Epidermal melanocyte (primary cell): ENCODE measurements around the gene SDF2.
"Not testable (repeated sequence)": the region's sequence is repeated elsewhere in the genome, so short reads cannot be mapped to it uniquely, and the experiment has no call there.

Experiments used
- DNase-seq: peaks from one replicate; pipeline ENCODE4 v3.0.0; 2011; ENCODE audit warnings: low spot score; ENCODE audit not compliant: insufficient read length

Gene SDF2

DNA sequence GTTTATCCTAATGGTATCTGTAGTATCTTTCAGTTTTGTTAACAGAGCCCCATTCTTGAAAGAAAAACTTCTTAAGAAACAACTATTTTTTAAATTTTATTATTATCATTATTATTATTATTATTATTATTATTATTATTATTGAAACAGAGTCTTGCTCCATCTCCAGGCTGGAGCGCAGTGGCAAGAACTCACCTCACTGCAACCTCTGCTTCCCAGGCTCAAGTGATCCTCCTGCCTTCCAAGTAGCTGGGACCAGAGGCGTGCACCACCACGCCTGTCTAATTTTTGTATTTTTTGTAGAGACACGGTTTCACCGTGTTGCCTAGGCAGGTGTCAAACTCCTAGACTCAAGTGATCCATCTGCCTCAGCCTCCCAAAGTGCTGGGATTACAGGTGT is 23.7 kb upstream of the SDF2 start:
- DNase-seq = no peak

- no peak for DNase-seq
These were observed 23.3 kb upstream of the SDF2 start for GRCh38 chr17:28684963-28685362.

GRCh38 chr17:28682655-28683054 is 20.9 kb upstream of the SDF2 start:
- DNase-seq = no peak

- no peak for DNase-seq
These were observed 14.3 kb upstream of the SDF2 start for GRCh38 chr17:28675980-28676379.

GRCh38 chr17:28675490-28675889 is 13.8 kb upstream of the SDF2 start:
- no peak for DNase-seq

DNA sequence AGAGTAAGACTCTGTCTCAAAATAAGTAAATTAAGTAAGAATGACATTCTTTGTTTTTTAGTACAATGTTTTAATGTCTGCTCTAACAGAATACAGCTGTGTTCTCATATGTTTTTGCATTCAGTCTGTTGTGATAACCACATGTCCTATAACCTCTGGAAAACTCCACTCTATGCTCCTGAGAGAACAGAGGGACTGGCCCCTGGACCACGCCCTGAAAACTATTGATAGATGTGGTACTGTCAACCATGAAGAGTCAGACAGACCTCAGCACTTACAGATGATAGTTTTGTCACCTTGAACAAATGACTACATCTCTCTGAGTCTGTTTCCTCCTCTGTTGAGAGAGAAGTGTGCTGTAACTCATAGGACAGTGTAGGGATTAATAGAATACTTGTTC is 8.2 kb upstream of the SDF2 start:
- DNase-seq = no peak

DNA sequence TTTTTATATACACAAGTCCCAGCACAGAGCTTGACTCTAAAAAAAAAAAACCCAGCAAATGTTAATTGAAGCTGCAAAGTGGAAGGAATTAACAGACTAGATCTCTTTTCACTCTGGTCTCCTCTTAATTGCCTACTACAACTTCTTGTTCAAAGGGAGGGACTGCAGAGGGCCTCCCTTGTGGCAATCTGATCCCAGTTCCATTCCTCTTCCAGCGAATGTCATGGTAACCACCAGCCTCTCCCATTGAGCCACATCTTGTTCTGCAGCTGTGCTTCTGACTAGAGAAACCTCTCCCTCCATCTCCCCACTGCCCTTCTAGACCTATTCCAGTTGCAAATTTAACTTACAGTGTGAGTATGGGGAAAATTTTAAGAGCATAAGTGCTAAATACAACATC is 6.2 kb upstream of the SDF2 start:
- no peak for DNase-seq

DNA sequence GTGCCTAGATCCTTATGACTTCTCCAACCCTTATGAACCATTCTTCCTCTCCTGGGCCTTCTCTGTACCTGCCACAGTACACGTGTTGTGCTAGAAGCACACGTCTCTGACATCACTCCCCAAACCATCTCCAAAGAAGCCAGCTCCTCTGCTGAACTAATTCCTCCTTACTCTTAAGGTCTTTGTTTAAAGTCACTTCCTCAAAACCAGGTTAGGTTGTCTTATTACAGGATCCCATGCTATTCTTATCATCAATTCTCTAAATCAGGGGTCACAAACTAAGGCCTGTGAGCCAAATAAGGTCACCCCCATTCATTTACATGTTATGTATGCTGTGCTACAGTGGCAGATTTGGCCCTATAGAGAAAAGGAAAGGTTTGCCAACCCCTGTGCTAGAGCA is 4.3 kb upstream of the SDF2 start:
- no peak for DNase-seq

DNA sequence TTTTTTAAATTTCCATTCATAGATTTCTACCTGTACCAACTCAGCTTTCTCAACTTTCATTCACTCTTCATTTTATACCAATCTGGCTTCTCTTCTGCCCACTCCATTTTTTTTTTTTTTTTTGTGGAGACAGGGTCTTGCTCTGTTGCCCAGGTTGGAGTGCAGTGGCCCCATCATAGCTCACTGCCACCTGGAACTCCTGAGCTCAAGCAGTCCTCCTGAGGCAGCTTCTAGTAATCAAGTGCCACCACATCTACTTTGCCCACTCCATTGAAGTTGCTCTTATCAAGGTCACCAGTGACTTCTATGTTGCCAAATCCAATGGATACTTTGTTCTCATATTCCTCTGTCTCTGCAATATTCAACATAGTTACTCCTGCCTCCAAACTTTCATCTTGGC is 2.0 kb upstream of the SDF2 start:
- no peak for DNase-seq

- DNase-seq = no peak
These were observed 772 bp upstream of the SDF2 start for GRCh38 chr17:28662527-28662829.

DNA sequence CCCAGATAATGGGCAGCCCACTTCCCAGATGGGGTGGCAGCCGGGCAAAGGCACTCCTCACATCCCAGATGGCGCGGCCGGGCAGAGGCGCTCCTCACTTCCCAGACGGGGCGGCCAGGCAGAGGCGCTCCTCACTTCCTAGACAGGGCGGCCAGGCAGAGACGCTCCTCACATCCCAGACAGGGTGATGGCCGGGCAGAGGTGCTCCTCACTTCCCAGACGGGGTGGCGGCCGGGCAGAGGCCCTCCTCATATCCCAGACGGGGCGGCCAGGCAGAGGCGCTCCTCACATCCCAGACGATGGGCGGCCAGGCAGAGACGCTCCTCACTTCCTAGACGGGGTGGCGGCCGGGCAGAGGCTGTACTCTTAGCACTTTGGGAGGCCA is 2.2 kb downstream of the SDF2 start:
- not testable (repeated sequence) for DNase-seq

DNA sequence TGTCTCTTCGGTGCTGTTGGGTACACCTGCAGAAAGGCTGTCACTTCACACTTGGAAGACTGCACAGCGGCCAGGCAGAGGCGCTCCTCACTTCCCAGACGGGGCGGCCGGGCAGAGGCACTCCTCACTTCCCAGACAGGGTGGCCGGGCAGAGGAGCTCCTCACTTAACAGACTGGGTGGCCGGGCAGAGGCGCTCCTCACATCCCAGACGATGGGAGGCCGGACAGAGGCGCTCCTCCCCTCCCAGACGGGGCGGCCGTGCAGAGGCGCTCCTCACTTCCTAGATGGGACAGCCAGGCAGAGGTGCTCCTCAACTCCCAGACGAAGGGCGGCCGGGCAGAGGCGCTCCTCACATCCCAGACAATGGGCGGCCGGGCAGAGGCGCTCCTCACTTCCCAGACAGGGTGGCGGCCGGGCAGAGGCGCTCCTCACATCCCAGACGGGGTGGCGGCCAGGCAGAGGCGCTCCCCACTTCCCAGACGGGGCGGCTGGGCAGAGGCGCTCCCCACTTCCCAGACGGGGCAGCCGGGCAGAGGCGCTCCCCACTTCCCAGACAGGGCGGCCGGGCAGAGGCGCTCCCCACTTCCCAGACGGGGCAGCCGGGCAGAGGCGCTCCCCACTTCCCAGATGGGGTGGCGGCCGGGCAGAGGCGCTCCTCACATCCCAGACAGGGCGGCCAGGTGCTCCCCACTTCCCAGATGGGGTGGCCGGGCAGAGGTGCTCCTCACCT is 2.8 kb downstream of the SDF2 start:
- not testable (repeated sequence) for DNase-seq

DNA sequence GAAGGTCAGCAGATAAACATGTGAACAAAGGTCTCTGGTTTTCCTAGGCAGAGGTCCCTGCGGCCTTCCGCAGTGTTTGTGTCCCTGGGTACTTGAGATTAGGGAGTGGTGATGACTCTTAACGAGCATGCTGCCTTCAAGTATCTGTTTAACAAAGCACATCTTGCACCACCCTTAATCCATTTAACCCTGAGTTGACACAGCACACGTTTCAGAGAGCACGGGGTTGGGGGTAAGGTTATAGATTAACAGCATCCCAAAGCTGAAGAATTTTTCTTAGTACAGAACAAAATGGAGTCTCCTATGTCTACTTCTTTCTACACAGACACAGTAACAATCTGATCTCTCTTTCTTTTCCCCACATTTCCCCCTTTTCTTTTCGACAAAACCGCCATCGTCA is 3.4 kb downstream of the SDF2 start:
- not testable (repeated sequence) for DNase-seq

GRCh38 chr17:28657756-28658155 is 4.0 kb downstream of the SDF2 start:
- DNase-seq = no peak

DNA sequence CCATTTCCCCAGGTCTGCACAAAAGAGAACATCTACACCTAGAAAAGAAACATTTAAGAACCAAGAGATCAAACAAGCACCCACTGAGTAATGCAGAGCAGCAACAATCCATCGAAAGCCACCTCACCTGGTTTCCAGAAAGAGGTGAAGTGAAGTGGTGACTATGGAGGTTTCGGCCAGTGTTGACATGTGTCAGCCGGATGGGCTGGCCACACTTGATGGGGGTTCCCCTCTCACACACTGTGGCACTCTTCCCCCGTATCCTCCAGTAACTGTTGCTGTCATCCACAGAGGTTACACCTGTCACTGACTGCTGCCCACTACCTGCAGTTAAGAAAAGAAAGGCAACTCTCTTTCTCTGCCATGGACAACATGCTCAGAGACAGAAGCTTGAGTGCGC is 6.5 kb downstream of the SDF2 start:
- DNase-seq = no peak

- DNase-seq = no peak
These were observed 13.0 kb downstream of the SDF2 start for GRCh38 chr17:28648698-28649097.

DNA sequence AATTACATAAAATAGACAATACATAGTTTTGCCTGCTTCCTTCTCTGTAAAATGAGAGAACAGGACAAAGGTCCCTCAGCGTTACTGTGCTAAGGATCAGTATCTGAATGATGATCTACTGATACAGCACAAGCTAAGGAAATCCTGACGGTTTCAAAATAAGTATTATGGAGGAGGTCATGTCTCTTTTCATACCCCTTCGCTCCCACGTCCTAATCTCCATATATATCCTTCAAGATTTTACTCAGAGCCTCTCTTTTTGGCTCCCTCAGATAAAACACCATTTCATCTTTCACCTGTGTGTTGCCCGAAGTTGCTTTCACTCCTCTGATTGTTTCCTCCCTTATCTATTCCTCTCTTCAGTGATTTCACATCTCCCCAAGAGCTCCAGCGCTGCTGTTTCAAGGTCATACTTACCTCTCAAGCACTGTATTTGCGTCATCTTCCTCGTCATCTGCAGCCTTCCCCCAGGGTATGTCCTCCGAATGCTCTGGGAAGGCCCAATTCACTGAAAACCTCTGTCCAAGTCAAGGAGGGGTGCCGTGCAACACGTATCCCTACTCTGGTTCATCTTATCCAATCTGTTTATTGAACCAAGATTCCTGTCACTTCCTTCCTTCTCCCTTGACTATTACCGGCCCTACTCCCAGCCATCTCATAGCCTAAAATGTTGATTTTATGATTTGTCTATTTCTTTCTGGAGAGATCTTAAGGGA is 15.5 kb downstream of the SDF2 start:
- DNase-seq = no peak

GRCh38 chr17:28645576-28645939 is 16.1 kb downstream of the SDF2 start:
- no peak for DNase-seq

DNA sequence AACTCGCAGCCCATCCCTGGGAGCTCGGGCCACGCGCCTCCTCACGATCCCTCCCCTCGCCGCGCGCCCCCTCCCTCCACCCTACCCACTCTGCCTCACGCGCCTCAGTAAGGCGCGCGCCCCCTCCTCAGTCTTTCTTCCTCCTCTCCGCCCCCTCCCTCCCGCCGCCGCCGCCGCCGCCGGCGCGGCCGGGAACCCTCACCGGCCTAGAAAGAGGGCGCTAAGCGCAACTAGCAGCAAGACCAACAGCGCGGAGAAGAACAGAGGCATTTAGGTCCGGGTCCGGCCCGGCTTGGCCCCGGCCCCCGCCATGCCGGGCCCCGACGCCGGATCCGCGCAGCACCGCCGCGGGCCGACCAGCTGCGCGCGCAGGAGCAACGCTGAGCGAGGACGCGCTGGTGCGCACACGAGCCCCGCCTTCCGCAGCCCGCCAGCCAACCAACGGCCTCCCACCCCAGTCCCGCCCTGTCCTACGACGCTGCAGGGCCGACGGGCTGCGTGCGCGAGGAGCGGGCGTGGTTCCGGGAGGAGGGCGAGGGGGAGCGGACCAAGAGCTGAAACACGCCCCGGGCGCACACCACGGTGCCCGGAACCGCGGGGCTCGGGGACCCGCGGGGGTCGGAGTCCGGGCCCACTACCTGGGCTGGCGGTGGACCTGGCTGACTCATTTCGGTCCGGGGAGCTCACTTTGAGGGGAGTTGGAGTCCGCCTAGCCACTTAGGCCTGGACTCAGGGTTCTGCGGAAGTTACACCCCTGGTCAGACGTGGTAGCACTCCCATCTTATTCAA is 16.7 kb downstream of the SDF2 start, which contains the start of gene BLTP2:
TSS of gene BLTP2 (minus strand) at position 372 of the 789 bp plus-strand sequence. CDS start at position 270, 102 bp downstream.
- DNase-seq = peak; percentile 90

- peak; percentile 54 for DNase-seq
These were observed 17.5 kb downstream of the SDF2 start for GRCh38 chr17:28643983-28644786.

- DNase-seq = no peak
These were observed 20.1 kb downstream of the SDF2 start for GRCh38 chr17:28641579-28641978.

GRCh38 chr17:28635506-28635905 is 26.2 kb downstream of the SDF2 start:
- DNase-seq = no peak
